ENCODE results near the gene WSCD1. TPM values are rescaled to one million over a fixed set of nuclear protein-coding genes. Genes with fewer than 3 reads are reported as not detected.

WSCD1 gene
- total and polyA plus RNA-seq, 2 of the 4 experiments (the other 2 are of a cell fraction): 0.07 TPM; not detected in 1

- no peak overlapping the region for H2AFZ ChIP-seq (replicated peaks; ENCODE audit: low read length, poor library complexity)
- H3K27ac ChIP-seq (ENCODE audit: insufficient read depth, low read length): no peak overlapping the region
- H4K8ac ChIP-seq (ENCODE audit: low read depth in 2 of 2, low read length in 2 of 2): no peak overlapping the region
- no peak overlapping the region for H3K23ac ChIP-seq (ENCODE audit: low read depth, low read length)
- CTCF ChIA-PET: no interaction called here
- POLR2A ChIA-PET (ENCODE audit: unreplicated experiment): no interaction called here
- no peak for DNase-seq
- H3K79me1 ChIP-seq (ENCODE audit: low read depth in 1 of 2, low read length in 2 of 2): no peaks in the 10 kb centered on the region
- H3K14ac ChIP-seq (replicated peaks; ENCODE audit: low read depth, low read length): no peak overlapping the region
- peaks cover 22% of the 10 kb centered on the region for H3K27me3 ChIP-seq (ENCODE audit: control insufficient read depth, insufficient read depth, low read length)
- H4K20me1 ChIP-seq (ENCODE audit: insufficient read depth, low read length): no peaks in the 10 kb centered on the region
- H4K5ac ChIP-seq (ENCODE audit: low read depth, low read length): no peak overlapping the region
- dilution Hi-C loops (cut with HindIII; ENCODE audit: low sequenced_read_pairs, unreplicated experiment) (no loop called here), in situ Hi-C loops (cut with MboI; ENCODE audit: low sequenced_read_pairs) (no loop called here), intact Hi-C loops (cut with micrococcal nuclease) (loop anchor here (5.0 to 10.0 kb wide), 2 partner anchors 62 to 480 kb away; no protein-coding TSS in a partner anchor)
- H4K91ac ChIP-seq (ENCODE audit: insufficient read depth, low read depth, low read length): no peak overlapping the region
- no peak overlapping the region for H2BK120ac ChIP-seq (ENCODE audit: low read depth, low read length)
- no peak overlapping the region for H3K56ac ChIP-seq (ENCODE audit: extremely low read depth, insufficient read depth, low read length)
- no peak for ATAC-seq (ENCODE audit: low read depth)
- no peak overlapping the region for H3K4ac ChIP-seq (ENCODE audit: low read depth, low read length)
- H3K36me3 ChIP-seq (ENCODE audit: control insufficient read depth, insufficient read depth, low read length): no peaks in the 10 kb centered on the region
- no peaks in the 10 kb centered on the region; the same call in 1 of the 2 replicates for H3K9me3 ChIP-seq (ENCODE audit: control insufficient read depth, insufficient read depth, low read length)
- no peak overlapping the region for H2BK5ac ChIP-seq (ENCODE audit: low read depth, low read length, poor library complexity, severe bottlenecking)
- no peak overlapping the region for H3K9ac ChIP-seq (ENCODE audit: low read depth, low read length)
- no peak overlapping the region for H3K4me3 ChIP-seq (ENCODE audit: insufficient read depth, low read depth, low read length)
- H3K18ac ChIP-seq (ENCODE audit: low read depth, low read length): no peak overlapping the region
- no peak overlapping the region for H2BK15ac ChIP-seq (ENCODE audit: low read depth, low read length)
- no peak overlapping the region for H3K4me2 ChIP-seq (ENCODE audit: low read depth, low read length)
- BruUV-seq (replicated peaks): no TSS peak
- WGBS, 2 experiments (ENCODE audit: extremely low coverage in 2 of 2, insufficient read length in 1 of 2): no CpG with 5 or more reads among the region's 5 CpGs
- no peak overlapping the region for H2AK9ac ChIP-seq (replicated peaks; ENCODE audit: low read depth, low read length, poor library complexity)
- H3K4me1 ChIP-seq (ENCODE audit: control insufficient read depth, insufficient read depth, low read length): no peaks in the 10 kb centered on the region
- no peak for TF ChIP-seq BHLHE40 (IDR thresholded peaks at IDR 0.05; ENCODE audit: low read depth, low read length)
- no peak for TF ChIP-seq MXI1 (IDR thresholded peaks at IDR 0.05; ENCODE audit: borderline replicate concordance, low read depth, low read length)
- no peak for TF ChIP-seq CHD1 (IDR thresholded peaks at IDR 0.05; ENCODE audit: low read depth, low read length)
- TF ChIP-seq SMC3 (IDR thresholded peaks at IDR 0.05; ENCODE audit: low read depth, low read length): no peak
- no peak for TF ChIP-seq RFX5 (IDR thresholded peaks at IDR 0.05; ENCODE audit: low read depth, low read length)
- TF ChIP-seq RCOR1 (IDR thresholded peaks at IDR 0.05; ENCODE audit: insufficient replicate concordance, low read length): no peak
- TF ChIP-seq USF2 (IDR thresholded peaks at IDR 0.05; ENCODE audit: low read depth, low read length): no peak
- H2BK20ac ChIP-seq (ENCODE audit: low read depth, low read length): no peak overlapping the region
- no peaks in the 10 kb centered on the region for H3K9me1 ChIP-seq (ENCODE audit: insufficient read depth, low read length)
- no peak overlapping the region for H2AK5ac ChIP-seq (ENCODE audit: low read depth, low read length)
Measured at GRCh38 chr17:6072611-6073010, 2.4 kb downstream of the WSCD1 start.

Data from IMR-90 (cell line).